Fibroblast of the aortic adventitia (primary cell): ENCODE data around the gene DCTN1. TPM values are rescaled to one million over a fixed set of nuclear protein-coding genes. Genes with fewer than 3 reads are reported as not detected.

Experiments
- DNase-seq: peaks from one replicate; pipeline ENCODE4 v3.0.0-alpha.2; 2010; ENCODE audit warnings: low read depth
- H3K4me3 ChIP-seq: 2 replicates; pipeline ENCODE4 v1.5.1; 2011; ENCODE audit warnings: low read depth, mild to moderate bottlenecking, control low read depth, low read length, moderate library complexity
- CTCF ChIP-seq: IDR thresholded peaks from 2 replicates; pipeline ENCODE4 v1.5.1; 2011; ENCODE audit warnings: mild to moderate bottlenecking, low read length, control low read depth, inconsistent platforms; ENCODE audit not compliant: insufficient read depth
- total RNA-seq: library from RNA; depleted of rRNA; stranded (reverse); fragments of >200 nt; gene quantifications from 2 replicates; pipeline ENCODE4 v1.2.3, GENCODE V29; 2012; ENCODE audit warnings: low replicate concordance

DCTN1 gene
- total RNA-seq, 1 donor, result 147 TPM

GRCh38 chr2:74418312-74418711 is 38.2 kb upstream of the DCTN1 start:
- no peak for DNase-seq
- no peak for TF ChIP-seq CTCF
- H3K4me3 ChIP-seq, result no peak overlapping the region

DNA sequence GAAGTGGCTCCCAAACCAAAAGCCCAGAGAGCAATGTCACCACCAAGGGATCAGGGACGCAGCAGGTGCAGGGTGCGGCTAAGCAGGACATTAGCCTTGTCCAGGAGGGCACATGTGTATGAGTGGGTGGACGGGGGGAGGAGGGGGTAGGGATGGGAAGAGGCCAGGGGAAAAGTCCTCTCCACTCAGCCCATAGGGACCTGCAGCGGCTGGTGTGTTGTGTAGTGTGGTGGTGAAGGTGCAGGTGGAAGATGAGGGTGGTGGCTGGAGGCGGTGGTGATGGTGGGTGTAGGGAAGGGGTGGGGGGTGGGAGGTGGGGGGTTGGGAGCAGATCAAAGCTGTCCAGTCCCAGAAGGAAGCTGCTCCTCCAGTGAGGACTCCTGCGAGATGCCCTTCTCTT is 37.7 kb upstream of the DCTN1 start:
- DNase-seq, result no peak
- TF ChIP-seq CTCF, result no peak
- no peak overlapping the region for H3K4me3 ChIP-seq

GRCh38 chr2:74417197-74417596 is 37.1 kb upstream of the DCTN1 start:
- no peak for DNase-seq
- no peak for TF ChIP-seq CTCF
- H3K4me3 ChIP-seq, result no peak overlapping the region

DNA sequence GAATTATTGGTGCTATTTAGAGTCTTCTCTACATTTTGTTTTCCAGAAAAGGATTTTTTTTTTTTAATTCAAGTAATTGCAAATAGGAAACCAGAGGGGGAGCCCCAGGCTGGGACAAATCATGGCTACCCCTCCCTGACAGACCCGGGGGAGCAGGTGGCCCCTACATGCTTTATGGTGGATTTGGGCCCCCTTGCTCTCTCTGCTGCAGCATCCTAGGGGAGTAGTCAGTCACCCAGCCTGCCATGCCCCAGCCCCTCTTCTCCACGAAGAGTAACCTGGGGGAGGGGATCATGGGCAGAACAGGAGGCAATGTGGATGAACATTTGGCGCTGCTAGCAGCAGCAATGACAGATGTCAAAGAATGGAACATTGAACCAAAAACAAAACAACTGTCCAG is 36.7 kb upstream of the DCTN1 start:
- DNase-seq, result no peak
- TF ChIP-seq CTCF, result peak; percentile 2
- H3K4me3 ChIP-seq, result no peak overlapping the region

- H3K4me3 ChIP-seq, result no peak overlapping the region
- no peak for DNase-seq
- TF ChIP-seq CTCF, result no peak
Observed at GRCh38 chr2:74415762-74416395, 35.8 kb upstream of the DCTN1 start.

DNA sequence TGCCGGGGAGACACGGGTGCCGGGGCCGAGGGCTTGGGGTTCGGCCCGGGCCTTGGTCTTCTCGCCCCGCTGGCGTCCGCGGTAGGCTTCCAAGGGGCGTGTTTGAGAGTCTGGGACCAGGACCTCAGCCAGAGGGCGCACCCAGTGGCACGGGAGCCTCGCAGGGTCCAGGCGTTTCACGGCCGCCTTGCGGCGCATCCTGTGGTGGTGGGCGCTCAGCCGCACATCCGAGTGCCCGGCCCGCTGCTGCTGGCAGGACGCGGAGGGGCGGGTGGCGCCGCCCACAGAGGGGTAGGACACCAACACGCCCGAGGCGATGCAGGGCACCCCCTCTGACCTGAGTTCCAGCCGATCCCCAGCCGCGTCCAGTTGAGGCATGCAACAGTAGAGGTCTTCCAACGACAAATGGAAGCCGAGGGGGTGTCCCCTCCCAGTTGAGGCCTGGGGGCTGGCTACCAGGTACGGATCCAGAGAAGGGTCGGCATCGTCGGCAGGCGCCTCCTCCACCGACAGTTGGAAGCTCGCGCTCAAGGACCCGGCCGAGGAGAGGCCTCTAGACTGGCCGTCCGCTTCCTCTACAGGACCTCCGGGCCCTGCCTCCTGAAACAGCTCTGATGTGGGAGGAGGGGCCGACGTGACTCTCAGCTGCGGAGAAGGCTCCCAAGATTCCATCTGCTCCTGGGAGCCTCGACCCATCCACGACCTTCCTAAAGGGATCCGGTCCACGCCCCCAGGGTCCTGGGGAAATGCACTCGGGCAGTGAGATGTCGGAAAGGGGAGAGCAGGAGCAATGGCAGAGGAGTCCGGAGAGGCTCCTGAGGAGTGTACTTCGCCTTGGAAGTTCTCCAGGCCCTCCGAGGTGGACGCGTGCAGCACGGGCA is 35.0 kb upstream of the DCTN1 start:
- DNase-seq, result no peak
- peak; percentile 23 for TF ChIP-seq CTCF
- peak overlapping the region; percentile 44 for H3K4me3 ChIP-seq

- TF ChIP-seq CTCF, result no peak
- H3K4me3 ChIP-seq, result peak overlapping the region; percentile 44
- no peak for DNase-seq
Observed at GRCh38 chr2:74414441-74414840, 34.3 kb upstream of the DCTN1 start.
